ENCODE data around the gene USF3. TPM values are rescaled to one million over a fixed set of nuclear protein-coding genes. Genes with fewer than 3 reads are reported as not detected.

Gene USF3
- total and polyA plus RNA-seq, 4 donors: 4.6 to 16.0 (median 11.4) TPM

DNA sequence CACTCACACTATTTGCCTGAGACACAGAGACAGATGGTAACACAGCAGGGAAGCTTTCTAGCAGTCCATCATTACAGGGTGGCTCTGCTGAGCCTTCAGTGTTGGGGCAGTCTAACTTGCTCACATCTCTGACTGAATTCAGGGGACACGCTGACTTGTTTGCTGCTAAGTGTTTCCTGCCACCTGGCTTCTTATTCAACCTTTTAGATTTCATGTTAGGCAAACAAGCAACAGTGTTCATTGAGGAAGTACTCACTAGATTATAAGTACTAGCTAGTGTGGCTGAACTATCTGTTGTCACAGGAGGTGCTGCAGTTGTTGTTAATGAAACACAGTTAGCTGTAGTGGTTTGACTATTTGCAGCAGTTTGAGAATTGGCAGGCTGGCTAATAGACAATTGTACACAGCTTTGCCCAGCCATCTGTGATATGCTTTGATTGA lies 37.3 kb downstream of the USF3 start:
- no peaks in the 10 kb centered on the region for H3K9me3 ChIP-seq (ENCODE audit: control insufficient read depth in 4 of 4, low read length in 3 of 4)
- H3K27me3 ChIP-seq (ENCODE audit: control insufficient read depth in 4 of 4, insufficient read depth in 4 of 4, low read length in 3 of 4): no peaks in the 10 kb centered on the region
- peaks cover 4 to 13% (median 6%) of the 10 kb centered on the region in 4 donors for H3K36me3 ChIP-seq (ENCODE audit: control insufficient read depth in 4 of 4, insufficient read depth in 3 of 4, low read depth in 1 of 4, low read length in 3 of 4)
- no peak overlapping the region for H3K27ac ChIP-seq (ENCODE audit: low read depth in 1 of 2, low read length in 2 of 2)
- no peak for DNase-seq (ENCODE audit: low spot score)
- H3K4me1 ChIP-seq (ENCODE audit: control insufficient read depth in 4 of 4, insufficient read depth in 4 of 4, low read length in 3 of 4): peaks cover 6 to 31% (median 14%) of the 10 kb centered on the region in 4 donors
- WGBS: 92% methylated on average over 1 of the region's 1 CpG
- no peak overlapping the region for H3K4me3 ChIP-seq (ENCODE audit: low read depth in 1 of 3, low read length in 3 of 3)
- H3K9ac ChIP-seq (ENCODE audit: low read depth in 1 of 2, low read length in 2 of 2): no peak overlapping the region
- TF ChIP-seq, protein P1, sequence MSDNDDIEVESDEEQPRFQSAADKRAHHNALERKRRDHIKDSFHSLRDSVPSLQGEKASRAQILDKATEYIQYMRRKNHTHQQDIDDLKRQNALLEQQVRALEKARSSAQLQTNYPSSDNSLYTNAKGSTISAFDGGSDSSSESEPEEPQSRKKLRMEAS (IDR thresholded peaks at IDR 0.05): no peak
- no peak for TF ChIP-seq FOXA1 (IDR thresholded peaks at IDR 0.05)
- TF ChIP-seq RAD21 (IDR thresholded peaks at IDR 0.05): no peak
- no peak for TF ChIP-seq EGR1 (IDR thresholded peaks at IDR 0.05; ENCODE audit: low read depth in 2 of 2)
- no peak for TF ChIP-seq JUND (IDR thresholded peaks at IDR 0.05)
- no peak for TF ChIP-seq YY1 (IDR thresholded peaks at IDR 0.05)
- no peak for TF ChIP-seq NR2F2 (IDR thresholded peaks at IDR 0.05)
- TF ChIP-seq TAF1 (conservative IDR thresholded peaks at IDR 0.05): no peak
- no peak for TF ChIP-seq ATF3 (IDR thresholded peaks at IDR 0.05)
- TF ChIP-seq GABPA (IDR thresholded peaks at IDR 0.05 in 1 of 2, conservative IDR thresholded peaks at IDR 0.05 in 1 of 2): no peak
- TF ChIP-seq, protein P2, sequence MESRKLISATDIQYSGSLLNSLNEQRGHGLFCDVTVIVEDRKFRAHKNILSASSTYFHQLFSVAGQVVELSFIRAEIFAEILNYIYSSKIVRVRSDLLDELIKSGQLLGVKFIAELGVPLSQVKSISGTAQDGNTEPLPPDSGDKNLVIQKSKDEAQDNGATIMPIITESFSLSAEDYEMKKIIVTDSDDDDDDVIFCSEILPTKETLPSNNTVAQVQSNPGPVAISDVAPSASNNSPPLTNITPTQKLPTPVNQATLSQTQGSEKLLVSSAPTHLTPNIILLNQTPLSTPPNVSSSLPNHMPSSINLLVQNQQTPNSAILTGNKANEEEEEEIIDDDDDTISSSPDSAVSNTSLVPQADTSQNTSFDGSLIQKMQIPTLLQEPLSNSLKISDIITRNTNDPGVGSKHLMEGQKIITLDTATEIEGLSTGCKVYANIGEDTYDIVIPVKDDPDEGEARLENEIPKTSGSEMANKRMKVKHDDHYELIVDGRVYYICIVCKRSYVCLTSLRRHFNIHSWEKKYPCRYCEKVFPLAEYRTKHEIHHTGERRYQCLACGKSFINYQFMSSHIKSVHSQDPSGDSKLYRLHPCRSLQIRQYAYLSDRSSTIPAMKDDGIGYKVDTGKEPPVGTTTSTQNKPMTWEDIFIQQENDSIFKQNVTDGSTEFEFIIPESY (IDR thresholded peaks at IDR 0.05): no peak
- TF ChIP-seq CTCF (IDR thresholded peaks at IDR 0.05; ENCODE audit: low read depth, low read length, missing input control): no peak
- no peak for TF ChIP-seq SP1 (IDR thresholded peaks at IDR 0.05)
- no peak for TF ChIP-seq RXRA (IDR thresholded peaks at IDR 0.05)
- no peak for TF ChIP-seq HNF4G (IDR thresholded peaks at IDR 0.05)
- TF ChIP-seq, protein P3, sequence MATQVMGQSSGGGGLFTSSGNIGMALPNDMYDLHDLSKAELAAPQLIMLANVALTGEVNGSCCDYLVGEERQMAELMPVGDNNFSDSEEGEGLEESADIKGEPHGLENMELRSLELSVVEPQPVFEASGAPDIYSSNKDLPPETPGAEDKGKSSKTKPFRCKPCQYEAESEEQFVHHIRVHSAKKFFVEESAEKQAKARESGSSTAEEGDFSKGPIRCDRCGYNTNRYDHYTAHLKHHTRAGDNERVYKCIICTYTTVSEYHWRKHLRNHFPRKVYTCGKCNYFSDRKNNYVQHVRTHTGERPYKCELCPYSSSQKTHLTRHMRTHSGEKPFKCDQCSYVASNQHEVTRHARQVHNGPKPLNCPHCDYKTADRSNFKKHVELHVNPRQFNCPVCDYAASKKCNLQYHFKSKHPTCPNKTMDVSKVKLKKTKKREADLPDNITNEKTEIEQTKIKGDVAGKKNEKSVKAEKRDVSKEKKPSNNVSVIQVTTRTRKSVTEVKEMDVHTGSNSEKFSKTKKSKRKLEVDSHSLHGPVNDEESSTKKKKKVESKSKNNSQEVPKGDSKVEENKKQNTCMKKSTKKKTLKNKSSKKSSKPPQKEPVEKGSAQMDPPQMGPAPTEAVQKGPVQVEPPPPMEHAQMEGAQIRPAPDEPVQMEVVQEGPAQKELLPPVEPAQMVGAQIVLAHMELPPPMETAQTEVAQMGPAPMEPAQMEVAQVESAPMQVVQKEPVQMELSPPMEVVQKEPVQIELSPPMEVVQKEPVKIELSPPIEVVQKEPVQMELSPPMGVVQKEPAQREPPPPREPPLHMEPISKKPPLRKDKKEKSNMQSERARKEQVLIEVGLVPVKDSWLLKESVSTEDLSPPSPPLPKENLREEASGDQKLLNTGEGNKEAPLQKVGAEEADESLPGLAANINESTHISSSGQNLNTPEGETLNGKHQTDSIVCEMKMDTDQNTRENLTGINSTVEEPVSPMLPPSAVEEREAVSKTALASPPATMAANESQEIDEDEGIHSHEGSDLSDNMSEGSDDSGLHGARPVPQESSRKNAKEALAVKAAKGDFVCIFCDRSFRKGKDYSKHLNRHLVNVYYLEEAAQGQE (IDR thresholded peaks at IDR 0.05): no peak

DNA sequence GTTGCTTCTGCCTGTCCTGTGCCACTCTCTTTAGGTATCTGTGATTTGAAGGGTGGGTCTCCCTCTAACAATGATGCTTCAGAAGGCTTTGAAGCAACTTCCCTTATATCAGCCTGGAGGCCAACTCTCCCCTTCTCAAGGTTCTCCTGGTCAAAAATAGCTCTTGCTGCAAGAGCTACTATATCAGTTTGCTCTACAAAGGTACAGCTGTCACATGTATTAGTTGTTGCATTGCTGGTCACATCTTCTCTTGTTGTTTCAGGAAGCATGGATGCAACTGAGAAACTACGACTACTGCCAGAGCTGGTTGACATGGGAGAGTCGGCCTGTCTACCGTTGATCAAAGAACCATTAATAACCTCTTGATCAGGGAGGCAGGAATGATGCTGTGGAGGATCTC lies 38.3 kb downstream of the USF3 start:
- Histone ChIP-seq H3K27ac (ENCODE audit: low read depth in 1 of 2, low read length in 2 of 2) (no peak overlapping the region), H3K9me3 (ENCODE audit: control insufficient read depth in 4 of 4, low read length in 3 of 4) (no peaks in the 10 kb centered on the region), H3K36me3 (ENCODE audit: control insufficient read depth in 4 of 4, insufficient read depth in 3 of 4, low read depth in 1 of 4, low read length in 3 of 4) (peaks cover 4 to 13% (median 6%) of the 10 kb centered on the region in 4 donors), H3K27me3 (ENCODE audit: control insufficient read depth in 4 of 4, insufficient read depth in 4 of 4, low read length in 3 of 4) (no peaks in the 10 kb centered on the region), H3K4me1 (ENCODE audit: control insufficient read depth in 4 of 4, insufficient read depth in 4 of 4, low read length in 3 of 4) (peaks cover 6 to 24% (median 8%) of the 10 kb centered on the region in 4 donors), H3K4me3 (ENCODE audit: low read depth in 1 of 3, low read length in 3 of 3) (no peak overlapping the region), H3K9ac (ENCODE audit: low read depth in 1 of 2, low read length in 2 of 2) (no peak overlapping the region)
- TF ChIP-seq GABPA (IDR thresholded peaks at IDR 0.05 in 1 of 2, conservative IDR thresholded peaks at IDR 0.05 in 1 of 2) (no peak), JUND (IDR thresholded peaks at IDR 0.05) (no peak), FOXA1 (IDR thresholded peaks at IDR 0.05) (no peak), RXRA (IDR thresholded peaks at IDR 0.05) (no peak), EGR1 (IDR thresholded peaks at IDR 0.05; ENCODE audit: low read depth in 2 of 2) (no peak), NR2F2 (IDR thresholded peaks at IDR 0.05) (no peak), SP1 (IDR thresholded peaks at IDR 0.05) (no peak), TAF1 (conservative IDR thresholded peaks at IDR 0.05) (no peak), HNF4G (IDR thresholded peaks at IDR 0.05) (no peak), CTCF (IDR thresholded peaks at IDR 0.05; ENCODE audit: low read depth, low read length, missing input control) (no peak), YY1 (IDR thresholded peaks at IDR 0.05) (no peak), ATF3 (IDR thresholded peaks at IDR 0.05) (no peak), RAD21 (IDR thresholded peaks at IDR 0.05) (no peak), HNF4A (conservative IDR thresholded peaks at IDR 0.05) (no peak)
- TF ChIP-seq, protein P2 (IDR thresholded peaks at IDR 0.05): no peak
- TF ChIP-seq, protein P1 (IDR thresholded peaks at IDR 0.05): no peak
- DNase-seq (ENCODE audit: low spot score): no peak
- WGBS: 98% methylated on average over 3 of the region's 3 CpGs

Data from liver (tissue), 9 donors.